Erythroblast (primary cell): ENCODE results near the gene C19orf47.
"Not testable (repeated sequence)": the region's sequence is repeated elsewhere in the genome, so short reads cannot be mapped to it uniquely, and the experiment has no call there.

Experiments
- DNase-seq, 2 experiments: peaks; one replicate each; lab custom pipeline; 2025; lab: John Stamatoyannopoulos, UW
- GATA1 ChIP-seq: IDR thresholded peaks from 2 replicates; pipeline ENCODE4 v1.6.1; 2011; ENCODE audit warnings: low read depth, mild to moderate bottlenecking, control low read depth, low read length, moderate library complexity
- POLR2A ChIP-seq: IDR thresholded peaks from 2 replicates; pipeline ENCODE4 v1.6.1; 2011; ENCODE audit warnings: mild to moderate bottlenecking, low read length

The C19orf47 gene

GRCh38 chr19:40355975-40356680, 7.9 kb upstream of the C19orf47 start:
- DNase-seq, result no peak
- TF ChIP-seq GATA1 (no peak), POLR2A (no peak)

GRCh38 chr19:40348961-40349507, 837 bp upstream of the C19orf47 start:
- peak; percentile 76 for DNase-seq
- TF ChIP-seq GATA1, result no peak
- no peak for TF ChIP-seq POLR2A

DNA sequence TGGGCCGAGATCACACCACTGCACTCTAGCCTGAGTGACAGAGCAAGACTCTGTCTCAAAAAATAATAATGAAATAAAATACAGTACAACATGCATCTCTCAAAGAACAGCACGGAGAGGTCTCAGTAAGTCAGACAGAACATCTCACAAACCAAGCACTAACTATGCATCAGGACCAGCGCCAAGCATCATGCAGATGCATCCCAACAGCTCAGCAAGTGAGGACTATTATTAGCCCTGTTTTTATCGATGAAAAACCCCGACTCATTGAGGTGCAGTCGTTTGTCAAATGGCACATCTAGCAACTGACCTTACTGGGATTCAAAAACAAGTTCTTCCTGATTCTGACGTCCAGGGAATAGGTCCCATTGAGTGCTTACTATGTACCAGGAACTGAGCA, 3.8 kb downstream of the C19orf47 start:
- no peak for TF ChIP-seq GATA1
- no peak for TF ChIP-seq POLR2A
- DNase-seq, result peak in 1 of 2 experiments; percentile 25

DNA sequence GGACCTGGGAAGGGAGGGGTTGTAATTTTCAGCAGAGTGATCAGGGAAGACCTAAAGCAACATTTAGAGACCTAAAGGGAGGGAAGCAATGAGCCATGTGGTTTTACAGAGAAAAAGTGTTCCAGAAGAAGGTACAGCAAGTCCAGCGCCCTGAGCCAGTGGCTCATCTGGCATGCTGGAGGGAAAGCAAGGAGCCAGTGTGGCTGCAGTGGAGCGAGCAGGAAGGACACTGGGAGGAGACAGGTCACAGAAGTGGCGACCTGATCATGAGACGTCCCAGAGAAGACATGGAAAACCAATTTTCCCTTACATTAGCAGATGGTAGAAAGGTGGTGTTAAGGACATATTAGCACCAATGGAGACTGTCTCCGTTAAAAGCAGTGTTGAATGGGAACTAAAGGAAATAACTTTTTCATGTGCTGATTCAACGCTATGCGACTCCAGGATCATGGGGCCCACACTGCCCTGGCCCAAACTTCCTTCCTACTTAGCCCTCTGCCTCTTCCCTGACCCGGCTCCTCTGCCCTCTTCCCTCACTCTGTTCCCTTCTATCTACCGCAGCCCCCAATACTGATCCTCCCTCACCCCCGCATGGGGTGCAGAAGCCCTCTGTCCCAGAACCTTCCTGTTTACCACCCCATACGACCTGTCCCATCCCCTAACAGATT, 5.4 kb downstream of the C19orf47 start:
- DNase-seq, result no peak
- TF ChIP-seq POLR2A (no peak), GATA1 (no peak)

- no peak for DNase-seq
- no peak for TF ChIP-seq GATA1
- no peak for TF ChIP-seq POLR2A
Observed at GRCh38 chr19:40341601-40342482, 6.4 kb downstream of the C19orf47 start.

- DNase-seq, result no peak
- TF ChIP-seq GATA1 (no peak), POLR2A (no peak)
Observed at GRCh38 chr19:40339018-40339728, 9.0 kb downstream of the C19orf47 start.

DNA sequence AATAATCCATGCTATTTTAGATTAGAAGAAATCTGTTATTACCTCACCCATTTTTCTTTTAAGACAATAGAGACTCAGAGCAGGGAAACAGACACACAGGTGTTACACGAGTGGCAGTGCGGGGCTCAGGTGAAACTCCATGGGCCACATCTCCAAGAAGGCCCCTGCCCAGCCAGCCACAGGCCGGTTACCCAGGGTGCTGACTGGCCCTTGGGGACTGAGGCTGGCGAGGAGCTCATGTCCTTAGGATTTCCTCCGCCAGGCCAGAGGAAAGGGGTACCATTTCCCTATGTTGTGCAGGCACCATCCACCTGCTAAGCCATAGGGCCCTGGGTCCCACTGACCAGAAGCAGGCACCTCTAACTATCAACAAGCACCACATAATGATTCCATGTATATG, 10.6 kb downstream of the C19orf47 start:
- no peak for DNase-seq
- TF ChIP-seq GATA1 (no peak), POLR2A (no peak)

- DNase-seq, result no peak
- TF ChIP-seq GATA1 (no peak), POLR2A (no peak)
Observed at GRCh38 chr19:40337107-40337506, 11.1 kb downstream of the C19orf47 start.

DNA sequence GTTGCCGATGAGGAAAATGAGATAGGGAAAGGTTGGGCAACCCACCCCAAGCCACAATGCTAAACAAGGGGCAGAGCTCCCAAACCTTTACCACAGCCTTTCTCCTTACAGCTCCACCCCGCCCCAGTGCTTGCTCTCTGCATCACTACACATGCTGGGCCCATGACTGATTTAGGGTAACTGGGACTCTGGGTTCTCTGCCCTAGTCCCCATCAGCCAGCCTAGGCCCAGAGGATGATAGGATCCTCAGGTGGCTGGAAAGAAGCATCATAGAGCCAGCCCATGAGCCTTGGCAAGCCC, 11.6 kb downstream of the C19orf47 start:
- DNase-seq, result no peak
- no peak for TF ChIP-seq POLR2A
- no peak for TF ChIP-seq GATA1

DNA sequence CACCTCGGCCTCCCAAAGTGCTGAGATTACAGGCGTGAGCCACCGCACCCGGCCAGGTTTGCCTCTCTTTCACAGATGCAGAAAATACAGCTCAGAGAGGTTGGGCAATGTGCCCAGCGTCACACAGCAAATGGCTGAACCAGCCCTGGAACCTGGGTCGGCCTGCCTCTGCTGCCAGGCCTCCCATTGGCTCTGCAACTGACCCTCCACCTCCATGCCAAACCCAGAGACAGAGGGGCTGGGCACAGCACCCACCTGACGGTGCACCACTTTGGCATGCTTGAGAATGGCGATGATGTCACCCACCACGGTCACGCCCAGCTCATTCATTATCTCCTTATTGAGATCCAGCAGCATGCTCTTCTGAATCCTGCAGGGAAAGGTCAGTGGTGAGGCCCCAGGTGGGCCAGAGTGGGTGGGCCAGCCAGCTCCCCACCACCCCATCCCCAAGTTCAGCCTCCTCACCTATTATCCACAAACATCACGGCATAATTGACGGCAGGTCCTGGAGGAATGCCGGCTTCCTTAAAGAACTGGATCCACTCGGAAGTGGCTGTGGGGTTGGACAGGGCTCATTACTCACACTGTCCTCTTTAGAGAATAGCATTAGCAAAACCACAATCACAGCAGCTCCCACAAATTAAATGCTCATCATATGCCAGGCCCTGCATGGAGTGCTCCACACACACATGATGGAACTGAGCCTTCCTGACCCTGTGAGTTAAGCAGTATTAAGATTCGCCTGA, 12.2 kb downstream of the C19orf47 start:
- DNase-seq, result peak in 1 of 2 experiments; percentile 19
- TF ChIP-seq POLR2A (no peak), GATA1 (no peak)

DNA sequence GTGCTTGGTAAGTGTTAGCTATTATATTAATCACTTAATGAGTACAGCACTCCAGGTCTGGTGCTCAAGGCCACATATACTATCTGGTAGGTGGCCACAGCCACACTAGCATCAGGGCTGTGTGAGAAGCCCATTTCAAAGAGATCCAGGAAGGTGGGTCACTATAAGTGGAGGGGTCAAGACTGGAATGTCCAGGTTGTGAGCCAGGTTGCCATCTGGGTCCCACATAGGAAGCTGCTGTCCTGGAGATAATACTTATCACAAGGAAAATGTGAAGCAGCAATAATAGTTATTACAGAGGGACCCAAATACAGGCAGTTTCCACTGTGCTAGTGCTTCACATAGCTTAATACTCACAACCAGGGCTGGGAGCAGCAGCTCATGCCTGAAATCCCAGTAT, 13.1 kb downstream of the C19orf47 start:
- DNase-seq, result no peak
- no peak for TF ChIP-seq GATA1
- no peak for TF ChIP-seq POLR2A

- DNase-seq, result not testable (repeated sequence)
Observed at GRCh38 chr19:40333083-40333482, 15.1 kb downstream of the C19orf47 start.

GRCh38 chr19:40332669-40333068, 15.5 kb downstream of the C19orf47 start:
- DNase-seq, result no peak
- TF ChIP-seq POLR2A, result no peak
- no peak for TF ChIP-seq GATA1
